ENCODE measurements around the gene TARS1. TPM values are rescaled to one million over a fixed set of nuclear protein-coding genes. Genes with fewer than 3 reads are reported as not detected.

TARS1 gene
- total RNA-seq, 2 experiments from 2014 or later = 208 to 210 TPM

- ChIA-PET POLR2A (no interaction called here), CTCF (no interaction called here)
- no peak for ATAC-seq
- intact Hi-C loops (cut with micrococcal nuclease) = no loop called here
- H3K27me3 Mint-ChIP-seq = no peaks in the 10 kb centered on the region
- no peaks in the 10 kb centered on the region for H3K9me3 Mint-ChIP-seq
- peaks cover 28% of the 10 kb centered on the region for H3K36me3 Mint-ChIP-seq (ENCODE audit: low read depth)
- H3K4me1 Mint-ChIP-seq (ENCODE audit: low read depth) = no peaks in the 10 kb centered on the region
- H3K27ac Mint-ChIP-seq = no peak overlapping the region
- H3K4me3 Mint-ChIP-seq = no peak overlapping the region
- no peak for DNase-seq
- no peak for TF ChIP-seq CTCF (IDR thresholded peaks at IDR 0.05)
These were observed 40.1 kb downstream of the TARS1 start for GRCh38 chr5:33480876-33481275.

- no peaks in the 10 kb centered on the region for H3K27me3 Mint-ChIP-seq
- ATAC-seq (no peak), DNase-seq (no peak)
- CTCF ChIA-PET = no interaction called here
- no peaks in the 10 kb centered on the region for H3K4me1 Mint-ChIP-seq (ENCODE audit: low read depth)
- intact Hi-C loops (cut with micrococcal nuclease) = no loop called here
- H3K36me3 Mint-ChIP-seq (ENCODE audit: low read depth) = peaks cover 16% of the 10 kb centered on the region
- H3K27ac Mint-ChIP-seq = no peak overlapping the region
- no peak overlapping the region for H3K4me3 Mint-ChIP-seq
- POLR2A ChIA-PET = no interaction called here
- TF ChIP-seq CTCF (IDR thresholded peaks at IDR 0.05) = no peak
- no peaks in the 10 kb centered on the region for H3K9me3 Mint-ChIP-seq
These were observed 41.6 kb downstream of the TARS1 start for GRCh38 chr5:33482335-33482734.

- DNase-seq (no peak), ATAC-seq (no peak)
- ChIA-PET CTCF (no interaction called here), POLR2A (no interaction called here)
- Mint-ChIP-seq H3K27me3 (no peaks in the 10 kb centered on the region), H3K27ac (no peak overlapping the region), H3K36me3 (ENCODE audit: low read depth) (peaks cover under 1% of the 10 kb centered on the region), H3K9me3 (no peaks in the 10 kb centered on the region), H3K4me3 (no peak overlapping the region), H3K4me1 (ENCODE audit: low read depth) (no peaks in the 10 kb centered on the region)
- no peak for TF ChIP-seq CTCF (IDR thresholded peaks at IDR 0.05)
- intact Hi-C loops (cut with micrococcal nuclease) = no loop called here
These were observed 46.5 kb downstream of the TARS1 start for GRCh38 chr5:33487236-33487635.

- CTCF ChIA-PET = no interaction called here
- no peak overlapping the region for H3K27ac Mint-ChIP-seq
- DNase-seq (no peak), ATAC-seq (no peak)
- intact Hi-C loops (cut with micrococcal nuclease) = no loop called here
- H3K9me3 Mint-ChIP-seq = no peaks in the 10 kb centered on the region
- no peak overlapping the region for H3K4me3 Mint-ChIP-seq
- no peak for TF ChIP-seq CTCF (IDR thresholded peaks at IDR 0.05)
- no peaks in the 10 kb centered on the region for H3K36me3 Mint-ChIP-seq (ENCODE audit: low read depth)
- no peaks in the 10 kb centered on the region for H3K4me1 Mint-ChIP-seq (ENCODE audit: low read depth)
- H3K27me3 Mint-ChIP-seq = no peaks in the 10 kb centered on the region
- POLR2A ChIA-PET = no interaction called here
These were observed 48.0 kb downstream of the TARS1 start for GRCh38 chr5:33488558-33489355.

- ChIA-PET CTCF (no interaction called here), POLR2A (no interaction called here)
These were observed 48.8 kb downstream of the TARS1 start for GRCh38 chr5:33489481-33490067.

More at GRCh38 chr5:33489481-33490067, 48.8 kb downstream of the TARS1 start:
- ATAC-seq (no peak), DNase-seq (no peak)
- H3K4me3 Mint-ChIP-seq = no peak overlapping the region
- no peaks in the 10 kb centered on the region for H3K27me3 Mint-ChIP-seq
- no peaks in the 10 kb centered on the region for H3K36me3 Mint-ChIP-seq (ENCODE audit: low read depth)
- H3K4me1 Mint-ChIP-seq (ENCODE audit: low read depth) = no peaks in the 10 kb centered on the region
- intact Hi-C loops (cut with micrococcal nuclease) = no loop called here
- no peak overlapping the region for H3K27ac Mint-ChIP-seq
- TF ChIP-seq CTCF (IDR thresholded peaks at IDR 0.05) = no peak
- no peaks in the 10 kb centered on the region for H3K9me3 Mint-ChIP-seq

Measured in activated CD8-positive, alpha-beta T cell treated with anti-CD3 and anti-CD28 coated beads for 36 hours (primary cell).